ENCODE results near the gene MYO7A.

The MYO7A gene

GRCh38 chr11:77181799-77182541 is 53.9 kb downstream of the MYO7A start:
- no peak overlapping the region for H3K4me3 ChIP-seq (ENCODE audit: low read length)
- TF ChIP-seq, protein P1, sequence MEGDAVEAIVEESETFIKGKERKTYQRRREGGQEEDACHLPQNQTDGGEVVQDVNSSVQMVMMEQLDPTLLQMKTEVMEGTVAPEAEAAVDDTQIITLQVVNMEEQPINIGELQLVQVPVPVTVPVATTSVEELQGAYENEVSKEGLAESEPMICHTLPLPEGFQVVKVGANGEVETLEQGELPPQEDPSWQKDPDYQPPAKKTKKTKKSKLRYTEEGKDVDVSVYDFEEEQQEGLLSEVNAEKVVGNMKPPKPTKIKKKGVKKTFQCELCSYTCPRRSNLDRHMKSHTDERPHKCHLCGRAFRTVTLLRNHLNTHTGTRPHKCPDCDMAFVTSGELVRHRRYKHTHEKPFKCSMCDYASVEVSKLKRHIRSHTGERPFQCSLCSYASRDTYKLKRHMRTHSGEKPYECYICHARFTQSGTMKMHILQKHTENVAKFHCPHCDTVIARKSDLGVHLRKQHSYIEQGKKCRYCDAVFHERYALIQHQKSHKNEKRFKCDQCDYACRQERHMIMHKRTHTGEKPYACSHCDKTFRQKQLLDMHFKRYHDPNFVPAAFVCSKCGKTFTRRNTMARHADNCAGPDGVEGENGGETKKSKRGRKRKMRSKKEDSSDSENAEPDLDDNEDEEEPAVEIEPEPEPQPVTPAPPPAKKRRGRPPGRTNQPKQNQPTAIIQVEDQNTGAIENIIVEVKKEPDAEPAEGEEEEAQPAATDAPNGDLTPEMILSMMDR (conservative IDR thresholded peaks at IDR 0.05; ENCODE audit: low read length) = no peak
- DNase-seq (ENCODE audit: low read depth) = no peak

- TF ChIP-seq, protein P1 (conservative IDR thresholded peaks at IDR 0.05; ENCODE audit: low read length) = no peak
- no peak for DNase-seq (ENCODE audit: low read depth)
- H3K4me3 ChIP-seq (ENCODE audit: low read length) = no peak overlapping the region
Measured at GRCh38 chr11:77182542-77183430, 54.7 kb downstream of the MYO7A start.

GRCh38 chr11:77183431-77183984 is 55.5 kb downstream of the MYO7A start:
- DNase-seq (ENCODE audit: low read depth) = no peak
- TF ChIP-seq, protein P1 (conservative IDR thresholded peaks at IDR 0.05; ENCODE audit: low read length) = no peak
- H3K4me3 ChIP-seq (ENCODE audit: low read length) = no peak overlapping the region

GRCh38 chr11:77184136-77184860 is 56.3 kb downstream of the MYO7A start:
- DNase-seq (ENCODE audit: low read depth) = no peak
- TF ChIP-seq, protein P1 (conservative IDR thresholded peaks at IDR 0.05; ENCODE audit: low read length) = no peak
- no peak overlapping the region for H3K4me3 ChIP-seq (ENCODE audit: low read length)

DNA sequence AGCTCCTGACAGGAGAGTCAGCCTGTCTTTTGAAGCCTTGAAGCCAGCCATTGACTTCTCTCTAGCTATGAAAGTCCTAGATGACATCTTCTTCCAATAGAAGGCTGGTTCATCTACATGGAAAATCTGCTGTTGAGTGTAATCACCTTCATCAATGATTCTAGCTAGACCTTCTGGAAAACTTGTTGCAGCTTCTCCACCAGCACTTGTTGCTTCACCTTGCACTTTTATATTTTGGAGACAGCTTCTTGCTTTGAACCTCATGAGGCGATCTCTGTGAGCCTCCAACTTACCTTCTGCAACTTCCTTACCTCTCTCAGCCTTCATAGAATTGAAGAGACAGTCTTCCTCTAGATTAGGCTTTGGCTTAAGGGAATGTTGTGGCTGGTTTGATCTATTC is 58.3 kb downstream of the MYO7A start:
- TF ChIP-seq, protein P1 (conservative IDR thresholded peaks at IDR 0.05; ENCODE audit: low read length) = no peak
- no peak for DNase-seq (ENCODE audit: low read depth)
- no peak overlapping the region for H3K4me3 ChIP-seq (ENCODE audit: low read length)

DNA sequence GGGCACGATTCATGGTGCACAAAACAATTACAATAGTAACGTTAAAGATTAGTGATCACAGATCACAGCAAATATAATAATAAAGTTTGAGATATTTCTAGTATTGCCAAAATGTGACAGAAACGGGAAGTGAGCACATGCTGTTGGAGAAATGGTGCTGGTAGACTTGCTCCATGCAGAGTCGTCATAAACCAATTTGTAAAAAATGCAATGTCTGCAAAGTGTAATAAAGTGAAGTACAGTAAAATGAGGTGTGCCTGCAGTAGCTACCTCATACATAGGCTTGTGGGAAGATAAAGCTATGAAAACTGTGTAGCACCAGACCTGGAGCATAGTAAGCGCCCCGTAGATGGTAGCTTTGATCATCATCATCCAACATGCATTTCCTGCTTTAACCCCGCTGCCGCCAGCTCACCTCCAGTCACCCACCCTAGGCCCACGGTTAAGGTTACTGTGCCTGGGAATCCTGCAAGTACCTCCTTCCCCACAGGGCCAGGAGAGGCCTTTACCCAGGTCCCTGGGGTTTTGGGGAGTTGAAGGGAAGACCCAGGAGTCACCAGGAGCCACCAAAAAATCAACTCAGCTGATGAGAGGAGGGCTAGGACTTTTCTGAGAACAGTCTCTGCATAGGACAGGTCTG is 59.2 kb downstream of the MYO7A start:
- no peak for DNase-seq (ENCODE audit: low read depth)
- TF ChIP-seq, protein P1 (conservative IDR thresholded peaks at IDR 0.05; ENCODE audit: low read length) = no peak

More for the DNA sequence above, 59.2 kb downstream of the MYO7A start:
- H3K4me3 ChIP-seq (ENCODE audit: low read length) = no peak overlapping the region

Data from AG10803 (cell line).